Transverse colon (tissue), 4 donors: Measurements from ENCODE around the gene EPHB2. TPM values are rescaled to one million over a fixed set of nuclear protein-coding genes. Genes with fewer than 3 reads are reported as not detected.

Experiments
- DNase-seq: peaks from one replicate; pipeline ENCODE4 v3.0.0-alpha.2; 2019
- H3K27ac ChIP-seq, 4 donors: fragments of 200-600 bp; sonication (generic); 2 replicates each; pipeline ENCODE4 v1.5.1; 2016 to 2018; ENCODE audit warnings: inconsistent platforms in 4 of 4
- H3K27me3 ChIP-seq: fragments of 200-600 bp; sonication (generic); 2 replicates; pipeline ENCODE4 v1.5.1; 2017; ENCODE audit warnings: inconsistent platforms
- H3K36me3 ChIP-seq, 4 donors: fragments of 200-600 bp; sonication (generic); 2 replicates each; pipeline ENCODE4 v1.5.1; 2017 to 2019; ENCODE audit warnings: inconsistent platforms in 4 of 4
- H3K4me1 ChIP-seq, 4 donors: fragments of 200-600 bp; sonication (generic); 2 replicates each; pipeline ENCODE4 v1.5.1; 2017 to 2020; ENCODE audit warnings: inconsistent platforms in 4 of 4
- H3K4me3 ChIP-seq, 4 donors: fragments of 200-600 bp; sonication (generic); 1 replicate in 1 of 4; 2 replicates in 3 of 4; pipeline versions ENCODE4 v1.5.1 to v1.6.1; 2017 to 2019; ENCODE audit warnings: inconsistent platforms in 4 of 4
- H3K9me3 ChIP-seq, 2 donors: fragments of 200-600 bp; sonication (generic); 2 replicates each; pipeline ENCODE4 v1.5.1; 2017 to 2019; ENCODE audit warnings: inconsistent platforms in 2 of 2
- EP300 ChIP-seq: sonication (generic); formaldehyde crosslinking; IDR thresholded peaks from one replicate; pipeline ENCODE4 v1.6.1; 2017; ENCODE audit warnings: antibody characterized with exemption, low read depth
- POLR2A ChIP-seq: fragments of 450-650 bp; IDR thresholded peaks from one replicate; pipeline ENCODE4 v1.6.1; 2016; ENCODE audit warnings: antibody characterized with exemption, mild to moderate bottlenecking, moderate library complexity
- POLR2AphosphoS5 ChIP-seq, 3 donors: sonication (generic); formaldehyde crosslinking; IDR thresholded peaks; one replicate each; pipeline ENCODE4 v1.6.1; 2016; ENCODE audit warnings: antibody characterized with exemption in 3 of 3
- WGBS, 2 donors: methylation state at CpG; one replicate each; pipeline ENCODE4 v1.1.5; 2018; ENCODE audit warnings: low coverage in 1 of 2; 5-methylcytosine and 5-hydroxymethylcytosine counted together
- in situ Hi-C, 4 donors: fragments of 200-750 bp; cut with MboI; loops; one replicate each; pipeline versions ENCODE4 v1.15.0 to v1.15.1; 2017; ENCODE audit warnings: low sequenced_read_pairs in 3 of 4, low pct_ligation_motif_present in 1 of 4, low pct_unique_long_range_greater_than_20kb in 1 of 4
- intact Hi-C: fragments of 100-400 bp; cut with DNase I; formaldehyde crosslinking; loops from one replicate; pipeline ENCODE4 v1.15.1; 2023; ENCODE audit warnings: low total_unique reads
- total RNA-seq, 4 donors: library from RNA; depleted of rRNA; stranded (reverse); fragments of >200 nt; gene quantifications; one replicate each; pipeline ENCODE4 v1.1.0, GENCODE V29; 2016
- TF ChIP-seq, protein P1 (sequence below), 5 experiments: fragments of 200-600 bp in 3 of 5; fragments of 450-650 bp in 2 of 5; sonication (generic) in 3 of 5; IDR thresholded peaks; 1 replicate in 2 of 5; 2 replicates in 3 of 5; pipeline ENCODE4 v1.5.1; 2016 to 2017; ENCODE audit warnings: antibody characterized with exemption in 5 of 5, inconsistent platforms in 3 of 5, mild to moderate bottlenecking in 2 of 5, moderate library complexity in 1 of 5

The EPHB2 gene
- total RNA-seq, 4 donors from 2014 or later: 3.0 to 152 (median 27.9) TPM

- Histone ChIP-seq H3K4me1 (no peaks in the 10 kb centered on the region), H3K27me3 (no peaks in the 10 kb centered on the region), H3K36me3 (peaks cover 0 to 3% (median 0%) of the 10 kb centered on the region in 4 donors), H3K27ac (no peak overlapping the region), H3K9me3 (no peaks in the 10 kb centered on the region), H3K4me3 (no peak overlapping the region)
- in situ Hi-C loops: no loop called here
- no peak for DNase-seq
- TF ChIP-seq, protein P1, sequence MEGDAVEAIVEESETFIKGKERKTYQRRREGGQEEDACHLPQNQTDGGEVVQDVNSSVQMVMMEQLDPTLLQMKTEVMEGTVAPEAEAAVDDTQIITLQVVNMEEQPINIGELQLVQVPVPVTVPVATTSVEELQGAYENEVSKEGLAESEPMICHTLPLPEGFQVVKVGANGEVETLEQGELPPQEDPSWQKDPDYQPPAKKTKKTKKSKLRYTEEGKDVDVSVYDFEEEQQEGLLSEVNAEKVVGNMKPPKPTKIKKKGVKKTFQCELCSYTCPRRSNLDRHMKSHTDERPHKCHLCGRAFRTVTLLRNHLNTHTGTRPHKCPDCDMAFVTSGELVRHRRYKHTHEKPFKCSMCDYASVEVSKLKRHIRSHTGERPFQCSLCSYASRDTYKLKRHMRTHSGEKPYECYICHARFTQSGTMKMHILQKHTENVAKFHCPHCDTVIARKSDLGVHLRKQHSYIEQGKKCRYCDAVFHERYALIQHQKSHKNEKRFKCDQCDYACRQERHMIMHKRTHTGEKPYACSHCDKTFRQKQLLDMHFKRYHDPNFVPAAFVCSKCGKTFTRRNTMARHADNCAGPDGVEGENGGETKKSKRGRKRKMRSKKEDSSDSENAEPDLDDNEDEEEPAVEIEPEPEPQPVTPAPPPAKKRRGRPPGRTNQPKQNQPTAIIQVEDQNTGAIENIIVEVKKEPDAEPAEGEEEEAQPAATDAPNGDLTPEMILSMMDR (IDR thresholded peaks at IDR 0.05): no peak
- 92 to 100% methylated on average over 1 to 13 of the region's 13 CpGs for WGBS, 2 donors
- intact Hi-C loops: no loop called here
Measured at GRCh38 chr1:22910286-22910685, 199.6 kb downstream of the EPHB2 start.

GRCh38 chr1:22910986-22911651 is 200.5 kb downstream of the EPHB2 start:
- 81 to 85% methylated on average over 2 to 5 of the region's 5 CpGs for WGBS, 2 donors
- no peak for DNase-seq
- Histone ChIP-seq H3K27ac (no peak overlapping the region), H3K4me1 (no peaks in the 10 kb centered on the region), H3K27me3 (no peaks in the 10 kb centered on the region), H3K36me3 (peaks cover 0 to 3% (median 0%) of the 10 kb centered on the region in 4 donors), H3K9me3 (no peaks in the 10 kb centered on the region), H3K4me3 (no peak overlapping the region)
- TF ChIP-seq EP300 (no peak), POLR2AphosphoS5 (IDR thresholded peaks at IDR 0.05) (no peak), POLR2A (no peak)
- TF ChIP-seq, protein P1 (IDR thresholded peaks at IDR 0.05): no peak
- in situ Hi-C loops (no loop called here), intact Hi-C loops (no loop called here)

DNA sequence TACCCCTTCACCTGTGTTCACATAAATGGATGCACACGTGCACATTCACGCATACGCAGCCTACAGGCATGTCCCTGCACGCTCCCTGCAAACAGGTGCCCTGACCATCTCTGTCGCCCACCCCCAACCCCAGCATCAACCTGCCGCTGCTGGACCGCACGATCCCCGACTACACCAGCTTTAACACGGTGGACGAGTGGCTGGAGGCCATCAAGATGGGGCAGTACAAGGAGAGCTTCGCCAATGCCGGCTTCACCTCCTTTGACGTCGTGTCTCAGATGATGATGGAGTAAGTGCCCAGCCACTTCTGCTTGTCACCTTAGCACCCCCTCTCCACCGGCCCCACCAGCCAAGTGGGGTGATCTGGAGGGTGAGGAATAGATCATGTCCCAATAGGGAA is 201.7 kb downstream of the EPHB2 start:
- Histone ChIP-seq H3K4me3 (no peak overlapping the region), H3K27me3 (no peaks in the 10 kb centered on the region), H3K27ac (no peak overlapping the region), H3K4me1 (no peaks in the 10 kb centered on the region), H3K9me3 (no peaks in the 10 kb centered on the region), H3K36me3 (peaks cover 0 to 3% (median 0%) of the 10 kb centered on the region in 4 donors)
- DNase-seq: no peak
- TF ChIP-seq EP300 (no peak), POLR2A (no peak), POLR2AphosphoS5 (IDR thresholded peaks at IDR 0.05) (no peak)
- TF ChIP-seq, protein P1 (IDR thresholded peaks at IDR 0.05): no peak
- in situ Hi-C loops (no loop called here), intact Hi-C loops (no loop called here)
- WGBS, 2 donors: 95% methylated on average over 16 of the region's 16 CpGs; no CpG with 5 or more reads in 1 of the 2 donors

GRCh38 chr1:22913421-22914141 is 202.9 kb downstream of the EPHB2 start:
- H3K27me3 ChIP-seq: no peaks in the 10 kb centered on the region
- no peaks in the 10 kb centered on the region for H3K9me3 ChIP-seq
- no peak overlapping the region for H3K27ac ChIP-seq
- in situ Hi-C loops (no loop called here), intact Hi-C loops (no loop called here)
- WGBS, 2 donors: 75 to 95% methylated on average over 4 to 24 of the region's 24 CpGs
- DNase-seq: no peak
- no peaks in the 10 kb centered on the region for H3K4me1 ChIP-seq
- H3K4me3 ChIP-seq: no peak overlapping the region
- TF ChIP-seq, protein P1 (IDR thresholded peaks at IDR 0.05): no peak
- TF ChIP-seq POLR2AphosphoS5 (IDR thresholded peaks at IDR 0.05): no peak
- no peak for TF ChIP-seq POLR2A
- no peak for TF ChIP-seq EP300
- no peaks in the 10 kb centered on the region for H3K36me3 ChIP-seq
